Endodermal cell (in vitro differentiated cells): Measurements from ENCODE around the gene RNLS. TPM values are rescaled to one million over a fixed set of nuclear protein-coding genes. Genes with fewer than 3 reads are reported as not detected.

Experiments used
- DNase-seq: peaks from one replicate; pipeline ENCODE4 v3.0.0-alpha.2; 2017
- H3K27ac ChIP-seq: 2 replicates; pipeline ENCODE4 v1.5.1; 2013; ENCODE audit warnings: mild to moderate bottlenecking, low read depth, low read length, moderate library complexity
- H3K27me3 ChIP-seq: 2 replicates; pipeline ENCODE4 v1.6.1; 2013; ENCODE audit warnings: mild to moderate bottlenecking, low read length, moderate library complexity; ENCODE audit not compliant: insufficient read depth, control insufficient read depth, poor library complexity, severe bottlenecking
- H3K36me3 ChIP-seq: 2 replicates; pipeline ENCODE4 v1.7.0; 2013; ENCODE audit warnings: mild to moderate bottlenecking, low read length, moderate library complexity; ENCODE audit not compliant: control insufficient read depth, insufficient read depth
- H3K4me1 ChIP-seq: one replicate; pipeline ENCODE4 v1.7.0; 2013; ENCODE audit warnings: low read length; ENCODE audit not compliant: control insufficient read depth, insufficient read depth
- H3K4me3 ChIP-seq: 2 replicates; pipeline ENCODE4 v1.5.1; 2013; ENCODE audit warnings: mild to moderate bottlenecking, low read length, moderate library complexity
- H3K9ac ChIP-seq: 2 replicates; pipeline ENCODE4 v1.6.1; 2013; ENCODE audit warnings: mild to moderate bottlenecking, low read length, moderate library complexity; ENCODE audit not compliant: poor library complexity, severe bottlenecking; ENCODE audit errors: extremely low read depth
- H3K9me3 ChIP-seq: 2 replicates; pipeline ENCODE4 v1.6.1; 2013; ENCODE audit warnings: mild to moderate bottlenecking, low read length, moderate library complexity; ENCODE audit not compliant: control insufficient read depth
- H3K27ac Mint-ChIP-seq: 2 replicates; pipeline ENCODE4 v1.8.0; 2020; ENCODE audit warnings: mixed read lengths
- H3K27me3 Mint-ChIP-seq: 2 replicates; pipeline ENCODE4 v1.8.0; 2021; ENCODE audit warnings: mild to moderate bottlenecking, mixed read lengths; ENCODE audit not compliant: insufficient read depth
- H3K36me3 Mint-ChIP-seq: 2 replicates; pipeline ENCODE4 v1.8.0; 2020; ENCODE audit warnings: low read depth, mixed read lengths
- H3K4me1 Mint-ChIP-seq: 2 replicates; pipeline ENCODE4 v1.8.0; 2020; ENCODE audit warnings: mixed read lengths
- H3K4me3 Mint-ChIP-seq: 2 replicates; pipeline ENCODE4 v1.8.0; 2020; ENCODE audit warnings: mild to moderate bottlenecking, moderate library complexity, mixed read lengths
- H3K9me3 Mint-ChIP-seq: 2 replicates; pipeline ENCODE4 v1.8.0; 2020; ENCODE audit warnings: mild to moderate bottlenecking, mixed read lengths
- CTCF ChIP-seq: fragments of 200-600 bp; sonication (generic); conservative IDR thresholded peaks from 2 replicates; pipeline ENCODE4 v1.5.0; 2021; ENCODE audit warnings: antibody characterized with exemption, mild to moderate bottlenecking
- WGBS, 2 experiments: methylation state at CpG; one replicate each; pipeline versions ENCODE4 v1.1.5 to v1.1.7; 2013; ENCODE audit warnings: missing lambda C conversion rate in 2 of 2, mixed read lengths in 1 of 2; ENCODE audit not compliant: insufficient coverage in 1 of 2, insufficient read length in 1 of 2; 5-methylcytosine and 5-hydroxymethylcytosine counted together
- total RNA-seq, 2 donors: library from RNA; stranded (reverse); fragmentation: NEBNext Ultra II Directional in 1 of 2; extraction: Animal tissue kit (Norgen Biotek cat#: 25700) in 1 of 2; gene quantifications; 2 replicates in 1 of 2; 3 replicates in 1 of 2; pipeline ENCODE4 v1.2.1, GENCODE V29; 2021

The RNLS gene
- total RNA-seq, 2 donors from 2014 or later, result 10.1 to 12.3 TPM

DNA sequence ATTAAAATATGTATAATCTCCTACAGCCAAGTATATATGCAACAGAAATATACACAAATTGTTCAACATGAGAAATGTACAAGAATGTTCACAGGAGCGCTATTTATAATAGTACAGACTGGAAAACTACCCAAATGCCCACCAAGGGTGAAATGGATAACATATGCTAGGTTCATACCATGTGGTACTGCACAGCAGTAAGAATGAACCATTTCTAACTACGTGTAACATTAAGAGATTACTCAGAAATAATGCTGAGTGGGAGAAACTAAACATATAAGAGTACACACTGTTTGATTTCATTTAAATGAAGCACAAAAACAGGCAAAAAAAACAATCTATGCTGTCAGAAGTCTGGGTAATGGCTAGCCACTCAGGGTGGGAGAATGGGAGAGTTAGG, 45.8 kb downstream of the RNLS start:
- H3K9me3 ChIP-seq, result no peaks in the 10 kb centered on the region
- 100% methylated on average over 2 of the region's 2 CpGs; no CpG with 5 or more reads in 1 of the 2 experiments for WGBS, 2 experiments
- no peak overlapping the region for H3K27ac Mint-ChIP-seq
- DNase-seq, result no peak
- H3K27me3 Mint-ChIP-seq, result no peaks in the 10 kb centered on the region
- H3K4me1 ChIP-seq, result peaks cover 3% of the 10 kb centered on the region
- TF ChIP-seq CTCF, result no peak
- no peaks in the 10 kb centered on the region for H3K36me3 ChIP-seq
- H3K36me3 Mint-ChIP-seq, result no peaks in the 10 kb centered on the region
- H3K9me3 Mint-ChIP-seq, result no peaks in the 10 kb centered on the region
- H3K4me3 ChIP-seq, result no peak overlapping the region
- H3K27me3 ChIP-seq, result no peaks in the 10 kb centered on the region
- peaks cover 30% of the 10 kb centered on the region for H3K4me1 Mint-ChIP-seq
- no peak overlapping the region for H3K9ac ChIP-seq
- H3K27ac ChIP-seq, result no peak overlapping the region
- no peak overlapping the region for H3K4me3 Mint-ChIP-seq

GRCh38 chr10:88536437-88536836, 46.7 kb downstream of the RNLS start:
- Mint-ChIP-seq H3K27me3 (no peaks in the 10 kb centered on the region), H3K27ac (no peak overlapping the region), H3K36me3 (no peaks in the 10 kb centered on the region), H3K4me1 (peaks cover 26% of the 10 kb centered on the region), H3K4me3 (no peak overlapping the region), H3K9me3 (no peaks in the 10 kb centered on the region)
- 95% methylated on average over 4 of the region's 4 CpGs for WGBS, 2 experiments
- H3K36me3 ChIP-seq, result no peaks in the 10 kb centered on the region
- no peak for DNase-seq
- H3K27me3 ChIP-seq, result no peaks in the 10 kb centered on the region
- no peak overlapping the region for H3K4me3 ChIP-seq
- H3K27ac ChIP-seq, result no peak overlapping the region
- TF ChIP-seq CTCF, result no peak
- H3K9me3 ChIP-seq, result no peaks in the 10 kb centered on the region
- no peak overlapping the region for H3K9ac ChIP-seq
- H3K4me1 ChIP-seq, result peaks cover 4% of the 10 kb centered on the region

- 96 to 100% methylated on average over 1 of the region's 1 CpG for WGBS, 2 experiments
Observed at GRCh38 chr10:88534072-88534665, 48.9 kb downstream of the RNLS start.

More at GRCh38 chr10:88534072-88534665, 48.9 kb downstream of the RNLS start:
- Histone ChIP-seq H3K27ac (no peak overlapping the region), H3K9ac (no peak overlapping the region), H3K36me3 (no peaks in the 10 kb centered on the region), H3K27me3 (no peaks in the 10 kb centered on the region), H3K9me3 (no peaks in the 10 kb centered on the region), H3K4me3 (no peak overlapping the region), H3K4me1 (peaks cover 4% of the 10 kb centered on the region)
- H3K36me3 Mint-ChIP-seq, result no peaks in the 10 kb centered on the region
- no peaks in the 10 kb centered on the region for H3K27me3 Mint-ChIP-seq
- DNase-seq, result no peak
- TF ChIP-seq CTCF, result no peak
- peaks cover 18% of the 10 kb centered on the region for H3K4me1 Mint-ChIP-seq
- H3K9me3 Mint-ChIP-seq, result no peaks in the 10 kb centered on the region
- H3K4me3 Mint-ChIP-seq, result no peak overlapping the region
- no peak overlapping the region for H3K27ac Mint-ChIP-seq
